Osteocyte (in vitro differentiated cells): ENCODE measurements around the gene TMEM178B. TPM values are rescaled to one million over a fixed set of nuclear protein-coding genes. Genes with fewer than 3 reads are reported as not detected.
"Not testable (repeated sequence)": the region's sequence is repeated elsewhere in the genome, so short reads cannot be mapped to it uniquely, and the experiment has no call there.

Source experiments
- DNase-seq: peaks from one replicate; pipeline ENCODE4 v3.0.0; 2021; ENCODE audit warnings: mixed read lengths; ENCODE audit not compliant: unreplicated experiment; ENCODE audit errors: extremely low spot score
- H3K27ac Mint-ChIP-seq: one replicate; pipeline ENCODE4 v1.8.0; 2021; ENCODE audit warnings: mild to moderate bottlenecking, mixed read lengths; ENCODE audit not compliant: unreplicated experiment
- H3K27me3 Mint-ChIP-seq: one replicate; pipeline ENCODE4 v1.8.0; 2021; ENCODE audit warnings: mixed read lengths; ENCODE audit not compliant: unreplicated experiment
- H3K36me3 Mint-ChIP-seq: one replicate; pipeline ENCODE4 v1.8.0; 2021; ENCODE audit warnings: mixed read lengths; ENCODE audit not compliant: unreplicated experiment
- H3K4me1 Mint-ChIP-seq: one replicate; pipeline ENCODE4 v1.8.0; 2021; ENCODE audit warnings: mixed read lengths; ENCODE audit not compliant: unreplicated experiment
- H3K4me3 Mint-ChIP-seq: one replicate; pipeline ENCODE4 v1.8.0; 2021; ENCODE audit warnings: mild to moderate bottlenecking, moderate library complexity, mixed read lengths; ENCODE audit not compliant: unreplicated experiment
- H3K9me3 Mint-ChIP-seq: one replicate; pipeline ENCODE4 v1.8.0; 2021; ENCODE audit warnings: mixed read lengths; ENCODE audit not compliant: unreplicated experiment
- total RNA-seq: library from RNA; stranded (reverse); gene quantifications from 2 replicates; pipeline ENCODE4 v1.2.1, GENCODE V29; 2021
- TF ChIP-seq, protein P1 (sequence below): fragments of 200-600 bp; sonication (generic); IDR thresholded peaks from 2 replicates; pipeline ENCODE4 v1.5.0; 2021; ENCODE audit warnings: antibody characterized with exemption, mild to moderate bottlenecking, moderate library complexity

TMEM178B gene
- total RNA-seq, 1 donor from 2014 or later = 0.70 TPM

DNA sequence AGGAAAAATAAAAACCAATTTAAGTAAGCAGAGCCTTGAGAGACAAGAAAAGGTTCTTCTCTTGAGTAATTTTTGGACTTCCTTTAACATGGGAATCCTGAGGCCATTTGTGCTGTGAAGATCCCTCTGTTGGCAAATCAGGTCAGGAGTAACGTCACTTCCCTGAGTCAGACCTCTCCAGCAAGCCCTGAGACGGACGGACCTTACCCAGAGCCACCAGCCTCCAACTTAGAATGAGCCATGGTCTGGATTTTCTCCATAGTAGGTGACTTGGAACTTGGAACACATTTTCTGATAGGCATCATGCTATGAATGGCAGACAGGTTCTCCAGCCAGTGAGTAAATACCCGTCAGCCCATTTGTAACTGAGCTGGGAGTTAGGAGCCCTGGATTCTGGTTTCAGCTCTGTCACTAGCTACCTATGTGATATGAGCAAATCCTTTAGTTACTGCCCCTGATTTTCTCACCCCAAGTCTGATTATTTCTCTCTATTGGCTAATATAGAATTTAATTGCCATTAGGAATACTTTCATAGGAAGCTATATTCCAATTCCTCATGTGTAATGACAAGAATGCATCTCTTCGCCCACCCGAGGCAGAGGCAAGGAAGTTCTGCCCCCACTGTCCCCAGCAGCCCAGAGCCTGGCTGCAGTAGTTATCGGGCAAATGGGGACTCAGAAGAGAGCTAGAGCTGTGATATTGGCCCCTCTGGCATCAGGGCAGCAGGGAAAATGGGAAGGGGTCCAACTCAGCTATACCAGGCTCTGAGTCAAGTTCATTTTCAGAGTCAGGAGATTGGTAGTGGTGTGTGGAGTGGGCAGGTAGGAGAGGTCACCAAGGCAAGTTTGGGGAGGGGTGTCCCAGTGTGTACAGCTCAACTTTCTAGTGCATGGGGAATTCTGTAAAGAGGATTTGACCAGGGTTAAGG lies 323.6 kb downstream of the TMEM178B start:
- TF ChIP-seq, protein P1, sequence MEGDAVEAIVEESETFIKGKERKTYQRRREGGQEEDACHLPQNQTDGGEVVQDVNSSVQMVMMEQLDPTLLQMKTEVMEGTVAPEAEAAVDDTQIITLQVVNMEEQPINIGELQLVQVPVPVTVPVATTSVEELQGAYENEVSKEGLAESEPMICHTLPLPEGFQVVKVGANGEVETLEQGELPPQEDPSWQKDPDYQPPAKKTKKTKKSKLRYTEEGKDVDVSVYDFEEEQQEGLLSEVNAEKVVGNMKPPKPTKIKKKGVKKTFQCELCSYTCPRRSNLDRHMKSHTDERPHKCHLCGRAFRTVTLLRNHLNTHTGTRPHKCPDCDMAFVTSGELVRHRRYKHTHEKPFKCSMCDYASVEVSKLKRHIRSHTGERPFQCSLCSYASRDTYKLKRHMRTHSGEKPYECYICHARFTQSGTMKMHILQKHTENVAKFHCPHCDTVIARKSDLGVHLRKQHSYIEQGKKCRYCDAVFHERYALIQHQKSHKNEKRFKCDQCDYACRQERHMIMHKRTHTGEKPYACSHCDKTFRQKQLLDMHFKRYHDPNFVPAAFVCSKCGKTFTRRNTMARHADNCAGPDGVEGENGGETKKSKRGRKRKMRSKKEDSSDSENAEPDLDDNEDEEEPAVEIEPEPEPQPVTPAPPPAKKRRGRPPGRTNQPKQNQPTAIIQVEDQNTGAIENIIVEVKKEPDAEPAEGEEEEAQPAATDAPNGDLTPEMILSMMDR = no peak
- H3K9me3 Mint-ChIP-seq = no peaks in the 10 kb centered on the region

DNA sequence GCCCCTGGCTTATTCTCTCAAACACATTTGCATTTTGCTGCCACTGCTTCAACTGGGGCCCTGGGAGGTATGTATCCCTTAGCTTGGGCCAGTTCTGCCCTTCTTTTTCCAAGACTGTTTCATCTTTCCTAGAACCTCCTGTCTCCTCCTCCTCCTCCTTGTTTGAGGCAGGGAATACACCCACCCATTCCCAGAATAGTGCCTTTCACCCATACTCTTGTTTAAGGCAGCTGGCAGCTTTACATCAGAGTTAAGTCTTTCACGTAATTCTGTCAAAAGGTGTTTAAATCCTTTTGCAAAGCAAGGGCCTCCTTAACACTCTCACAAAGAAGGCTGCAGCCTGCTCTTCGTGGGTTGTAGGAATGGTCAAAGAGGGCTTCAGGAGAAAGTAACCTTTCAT lies 326.5 kb downstream of the TMEM178B start:
- H3K4me3 Mint-ChIP-seq = no peak overlapping the region
- DNase-seq = no peak
- H3K4me1 Mint-ChIP-seq = no peaks in the 10 kb centered on the region
- H3K9me3 Mint-ChIP-seq = no peaks in the 10 kb centered on the region
- H3K27me3 Mint-ChIP-seq = no peaks in the 10 kb centered on the region
- TF ChIP-seq, protein P1 = no peak
- H3K27ac Mint-ChIP-seq = no peak overlapping the region
- H3K36me3 Mint-ChIP-seq = no peaks in the 10 kb centered on the region

More for the DNA sequence above, 323.6 kb downstream of the TMEM178B start:
- H3K27me3 Mint-ChIP-seq = peaks cover 4% of the 10 kb centered on the region
- DNase-seq = peak; percentile 56
- H3K27ac Mint-ChIP-seq = no peak overlapping the region
- H3K4me3 Mint-ChIP-seq = no peak overlapping the region
- H3K4me1 Mint-ChIP-seq = no peaks in the 10 kb centered on the region
- no peaks in the 10 kb centered on the region for H3K36me3 Mint-ChIP-seq

DNA sequence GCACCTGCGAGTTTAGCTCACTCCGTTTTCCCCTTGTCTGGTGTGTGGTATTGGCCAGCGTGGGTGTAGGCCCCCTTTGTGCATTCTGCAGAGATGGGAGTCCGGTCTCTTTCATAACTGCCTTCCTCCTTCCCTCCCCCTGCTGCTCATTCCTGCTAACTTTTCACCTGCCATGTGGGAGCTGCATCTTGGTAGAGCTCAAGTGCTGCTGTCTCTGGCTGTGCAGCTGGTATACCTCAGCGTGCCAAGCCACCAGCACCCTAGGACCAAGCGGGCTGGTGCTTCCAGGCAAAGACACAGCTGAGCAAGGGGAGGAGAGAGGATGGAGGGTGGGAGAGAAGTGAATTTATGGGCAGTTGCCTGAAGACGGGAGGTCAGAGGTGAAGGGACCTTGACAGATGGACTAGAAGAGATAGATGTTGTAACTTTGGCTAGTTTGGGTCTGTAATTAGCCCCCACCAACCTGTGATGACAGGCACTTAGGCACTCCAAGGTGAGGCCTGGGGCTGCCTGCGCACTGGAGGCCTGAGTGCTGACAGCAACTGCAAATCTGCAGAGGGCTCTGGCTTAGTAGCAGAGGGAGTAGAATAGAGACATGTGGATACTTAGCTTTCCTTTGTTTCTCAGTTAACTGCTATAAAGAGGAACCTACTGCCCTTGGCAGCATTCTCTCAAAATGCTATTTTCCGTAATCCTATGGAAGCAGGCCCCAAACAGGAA lies 328.6 kb downstream of the TMEM178B start:
- H3K4me3 Mint-ChIP-seq = no peak overlapping the region
- H3K4me1 Mint-ChIP-seq = no peaks in the 10 kb centered on the region
- TF ChIP-seq, protein P1 = no peak
- H3K36me3 Mint-ChIP-seq = no peaks in the 10 kb centered on the region
- H3K27ac Mint-ChIP-seq = no peak overlapping the region
- no peaks in the 10 kb centered on the region for H3K9me3 Mint-ChIP-seq
- H3K27me3 Mint-ChIP-seq = no peaks in the 10 kb centered on the region
- DNase-seq = peak; percentile 51

DNA sequence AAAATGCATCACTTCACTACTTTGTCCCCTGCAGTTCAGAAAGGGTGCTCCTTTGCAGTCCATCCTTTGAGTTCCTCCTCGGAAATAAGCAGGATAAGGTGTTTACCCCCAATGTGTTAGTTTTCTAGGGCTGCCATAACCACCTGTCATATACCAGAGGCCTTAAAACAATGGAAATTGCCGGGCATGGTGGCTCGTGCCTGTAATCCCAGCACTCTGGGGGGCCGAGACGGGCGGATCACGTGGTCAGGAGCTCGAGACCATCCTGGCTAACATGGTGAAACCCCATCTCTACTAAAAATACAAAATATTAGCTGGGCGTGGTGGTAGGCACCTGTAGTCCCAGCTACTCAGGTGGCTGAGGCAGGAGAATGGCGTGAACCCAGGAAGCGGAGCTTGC lies 330.0 kb downstream of the TMEM178B start:
- not testable (repeated sequence) for H3K36me3 Mint-ChIP-seq, H3K4me3 Mint-ChIP-seq, H3K4me1 Mint-ChIP-seq, H3K27me3 Mint-ChIP-seq, H3K27ac Mint-ChIP-seq, H3K9me3 Mint-ChIP-seq
- peak; percentile 64 for DNase-seq

DNA sequence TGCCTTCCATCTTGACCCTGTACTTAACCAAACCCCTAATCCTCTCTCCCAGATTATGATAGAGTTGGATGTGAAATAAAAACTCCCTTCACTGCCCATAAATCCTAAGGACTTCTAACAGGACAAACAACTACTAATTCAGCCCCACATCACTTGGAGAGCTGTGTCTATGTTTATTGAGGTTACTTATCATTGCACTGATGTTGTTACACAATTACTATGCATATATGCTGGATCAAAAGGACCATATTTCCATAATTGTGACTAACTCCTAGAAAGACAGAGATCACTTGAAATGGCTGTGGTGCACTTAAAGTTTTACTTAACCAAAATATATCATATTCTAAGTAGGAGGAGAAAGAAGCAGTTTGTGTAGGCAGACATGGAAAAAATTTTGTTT lies 332.5 kb downstream of the TMEM178B start:
- Mint-ChIP-seq H3K4me1 (no peaks in the 10 kb centered on the region), H3K9me3 (no peaks in the 10 kb centered on the region), H3K27me3 (peaks cover 10% of the 10 kb centered on the region), H3K4me3 (no peak overlapping the region), H3K27ac (no peak overlapping the region), H3K36me3 (no peaks in the 10 kb centered on the region)
- TF ChIP-seq, protein P1 = no peak
- no peak for DNase-seq
